Gastroesophageal sphincter (tissue), 3 donors: ENCODE measurements around the gene OMA1.

Source experiments
- EP300 ChIP-seq: sonication (generic); formaldehyde crosslinking; IDR thresholded peaks from one replicate; pipeline ENCODE4 v1.6.1; 2017; ENCODE audit warnings: antibody characterized with exemption, mild to moderate bottlenecking
- TF ChIP-seq, protein P1 (sequence below), 4 experiments: fragments of 200-600 bp in 2 of 4; fragments of 450-650 bp in 2 of 4; sonication (generic) in 1 of 4; IDR thresholded peaks; one replicate each; pipeline ENCODE4 v1.5.1; 2017 to 2019; ENCODE audit warnings: antibody characterized with exemption in 4 of 4, mild to moderate bottlenecking in 2 of 4, moderate library complexity in 2 of 4

DNA sequence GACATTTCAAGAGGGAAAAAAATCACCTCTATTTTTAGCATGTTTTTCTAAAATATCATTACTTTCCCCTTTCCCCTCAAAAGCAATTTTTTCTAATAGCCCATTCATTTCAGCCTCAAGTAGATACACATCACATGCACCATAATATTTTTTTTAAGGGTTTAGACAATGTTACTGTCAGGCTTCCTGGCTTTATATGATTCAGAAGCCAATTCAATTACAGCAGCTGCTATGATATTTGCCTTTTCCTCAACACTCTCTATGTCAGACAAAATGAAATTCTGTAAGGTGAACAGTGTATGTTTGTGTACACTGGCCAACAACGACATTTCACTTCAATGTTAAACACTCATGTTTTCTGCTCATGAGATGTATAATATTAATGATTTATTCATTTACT is 46.5 kb downstream of the OMA1 start:
- TF ChIP-seq, protein P1, sequence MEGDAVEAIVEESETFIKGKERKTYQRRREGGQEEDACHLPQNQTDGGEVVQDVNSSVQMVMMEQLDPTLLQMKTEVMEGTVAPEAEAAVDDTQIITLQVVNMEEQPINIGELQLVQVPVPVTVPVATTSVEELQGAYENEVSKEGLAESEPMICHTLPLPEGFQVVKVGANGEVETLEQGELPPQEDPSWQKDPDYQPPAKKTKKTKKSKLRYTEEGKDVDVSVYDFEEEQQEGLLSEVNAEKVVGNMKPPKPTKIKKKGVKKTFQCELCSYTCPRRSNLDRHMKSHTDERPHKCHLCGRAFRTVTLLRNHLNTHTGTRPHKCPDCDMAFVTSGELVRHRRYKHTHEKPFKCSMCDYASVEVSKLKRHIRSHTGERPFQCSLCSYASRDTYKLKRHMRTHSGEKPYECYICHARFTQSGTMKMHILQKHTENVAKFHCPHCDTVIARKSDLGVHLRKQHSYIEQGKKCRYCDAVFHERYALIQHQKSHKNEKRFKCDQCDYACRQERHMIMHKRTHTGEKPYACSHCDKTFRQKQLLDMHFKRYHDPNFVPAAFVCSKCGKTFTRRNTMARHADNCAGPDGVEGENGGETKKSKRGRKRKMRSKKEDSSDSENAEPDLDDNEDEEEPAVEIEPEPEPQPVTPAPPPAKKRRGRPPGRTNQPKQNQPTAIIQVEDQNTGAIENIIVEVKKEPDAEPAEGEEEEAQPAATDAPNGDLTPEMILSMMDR (IDR thresholded peaks at IDR 0.05), result no peak
- TF ChIP-seq EP300, result no peak
